ENCODE results near the gene CAMK1D.

Gene CAMK1D

GRCh38 chr10:12376211-12376610, 26.9 kb downstream of the CAMK1D start:
- DNase-seq: no peak

GRCh38 chr10:12377658-12378290, 28.4 kb downstream of the CAMK1D start:
- peak; percentile 41 to 50 for DNase-seq

- no peak for DNase-seq
Observed at GRCh38 chr10:12380999-12381398, 31.7 kb downstream of the CAMK1D start.

DNA sequence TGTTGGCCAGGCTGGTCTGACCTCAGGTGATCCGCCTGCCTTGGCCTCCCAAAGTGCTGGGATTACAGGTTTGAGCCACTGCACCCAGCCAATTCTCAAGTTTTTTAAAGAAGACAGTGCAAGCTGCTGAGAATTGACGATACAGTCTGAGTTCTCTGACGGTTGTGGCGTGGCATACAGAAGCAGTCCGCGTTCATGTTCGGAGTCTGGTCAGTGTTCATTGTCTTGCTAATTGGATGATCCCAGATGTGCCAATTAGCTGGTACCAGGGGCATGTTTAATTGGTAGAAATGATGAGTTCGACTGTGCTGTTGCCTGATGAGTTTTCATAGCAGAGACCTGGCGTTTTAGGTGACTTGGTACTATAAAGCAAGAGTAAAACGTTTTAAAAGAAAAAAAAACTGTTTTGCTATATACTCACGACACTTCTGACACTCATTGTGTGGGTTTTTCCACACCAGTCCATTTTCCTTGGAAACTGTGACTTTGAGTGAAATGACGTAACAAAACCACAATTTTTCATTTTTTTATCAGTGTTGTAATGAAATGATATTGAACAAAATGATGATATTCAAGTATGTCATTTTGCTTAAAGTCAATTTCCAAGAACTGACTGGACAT, 32.3 kb downstream of the CAMK1D start:
- DNase-seq: no peak

DNA sequence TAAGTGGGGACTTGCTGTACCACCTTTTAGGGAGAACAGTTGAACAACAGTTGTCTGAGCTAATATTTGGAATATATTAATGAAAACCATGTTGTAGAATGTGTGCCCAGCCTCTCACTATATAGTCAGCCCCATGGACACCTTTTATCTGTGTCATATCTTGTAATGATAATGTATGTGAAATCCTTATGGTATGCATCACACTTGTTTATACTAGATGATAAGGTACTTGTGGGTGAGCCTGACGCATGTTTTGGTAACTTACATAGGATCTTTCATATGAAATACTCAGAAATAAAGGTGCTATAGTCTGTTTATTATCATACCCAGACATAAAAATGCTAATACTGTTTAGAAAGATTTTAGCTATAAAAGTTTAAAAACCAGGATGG, 32.8 kb downstream of the CAMK1D start:
- DNase-seq: no peak

- no peak for DNase-seq
Observed at GRCh38 chr10:12382956-12383531, 33.7 kb downstream of the CAMK1D start.

- no peak for DNase-seq
Observed at GRCh38 chr10:12384906-12385305, 35.6 kb downstream of the CAMK1D start.

GRCh38 chr10:12387561-12388210, 38.3 kb downstream of the CAMK1D start:
- no peak for DNase-seq

DNA sequence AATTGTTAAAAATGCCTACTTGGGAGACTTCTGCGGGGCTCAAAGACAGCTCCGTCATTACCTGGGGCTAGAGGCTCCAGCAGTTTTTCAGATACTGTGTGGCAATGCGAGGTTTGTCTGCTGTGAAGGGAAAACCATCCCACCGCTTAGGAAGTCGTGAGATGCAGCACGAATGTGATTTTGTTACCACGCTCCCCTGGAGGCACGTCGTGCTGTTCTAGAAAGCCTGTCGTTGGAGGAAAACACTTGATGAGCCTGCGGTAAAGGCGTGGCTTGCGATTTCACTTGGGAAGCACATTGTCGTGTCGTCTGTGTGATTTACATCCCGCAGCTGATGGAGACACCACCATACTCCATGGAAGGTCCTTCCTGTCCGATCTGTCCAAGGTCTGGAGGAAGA, 39.3 kb downstream of the CAMK1D start:
- DNase-seq: no peak

DNA sequence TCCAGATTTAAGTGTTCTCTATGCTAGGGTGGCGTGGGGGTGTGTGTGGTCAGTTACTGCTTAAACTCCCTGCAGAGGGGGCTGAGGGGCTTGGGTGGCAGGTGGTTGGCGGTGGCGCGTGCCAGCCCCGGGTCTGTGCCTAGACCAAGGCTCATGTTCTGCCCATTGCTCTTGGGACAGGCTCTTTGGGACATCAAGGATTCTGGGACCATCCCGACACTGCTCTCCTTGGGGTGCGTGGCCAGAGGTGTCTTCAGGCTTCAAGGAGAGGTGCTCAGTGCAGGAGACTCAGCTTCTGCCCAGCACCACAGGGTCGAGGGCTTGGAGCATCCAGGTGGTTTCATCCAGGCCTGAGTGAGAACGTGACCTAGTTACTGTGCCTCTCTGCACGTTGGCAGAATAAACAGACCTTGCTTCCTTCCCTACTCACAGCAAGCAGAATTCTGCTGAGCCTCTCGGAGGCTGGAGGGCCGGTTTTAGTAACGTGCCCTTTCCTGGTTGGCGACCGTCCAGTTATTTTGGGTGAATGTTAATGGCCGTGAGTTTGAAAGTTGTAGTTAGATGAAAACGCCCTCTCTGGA, 39.9 kb downstream of the CAMK1D start:
- no peak for DNase-seq

GRCh38 chr10:12390733-12391132, 41.4 kb downstream of the CAMK1D start:
- DNase-seq: no peak

DNA sequence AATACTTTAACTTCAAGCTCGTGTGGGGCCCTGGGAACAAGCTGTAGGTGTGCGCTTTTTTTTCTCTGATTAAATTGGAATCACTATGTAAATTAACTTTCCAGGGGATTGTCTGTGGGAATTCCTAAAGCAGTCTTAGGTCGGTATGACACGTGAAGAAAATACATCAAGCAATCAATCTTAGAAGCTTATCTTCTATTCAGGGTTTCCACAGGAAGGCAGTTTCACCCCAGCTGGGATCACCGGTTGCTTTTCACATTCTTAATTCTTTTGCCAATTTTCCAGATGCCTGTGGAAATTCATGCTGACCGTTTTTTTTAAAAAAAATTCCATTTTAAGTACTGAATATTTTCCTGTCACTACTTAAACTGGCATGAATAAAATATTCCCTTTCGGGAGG, 41.9 kb downstream of the CAMK1D start:
- no peak for DNase-seq

- DNase-seq: no peak
Observed at GRCh38 chr10:12393831-12394230, 44.5 kb downstream of the CAMK1D start.

DNA sequence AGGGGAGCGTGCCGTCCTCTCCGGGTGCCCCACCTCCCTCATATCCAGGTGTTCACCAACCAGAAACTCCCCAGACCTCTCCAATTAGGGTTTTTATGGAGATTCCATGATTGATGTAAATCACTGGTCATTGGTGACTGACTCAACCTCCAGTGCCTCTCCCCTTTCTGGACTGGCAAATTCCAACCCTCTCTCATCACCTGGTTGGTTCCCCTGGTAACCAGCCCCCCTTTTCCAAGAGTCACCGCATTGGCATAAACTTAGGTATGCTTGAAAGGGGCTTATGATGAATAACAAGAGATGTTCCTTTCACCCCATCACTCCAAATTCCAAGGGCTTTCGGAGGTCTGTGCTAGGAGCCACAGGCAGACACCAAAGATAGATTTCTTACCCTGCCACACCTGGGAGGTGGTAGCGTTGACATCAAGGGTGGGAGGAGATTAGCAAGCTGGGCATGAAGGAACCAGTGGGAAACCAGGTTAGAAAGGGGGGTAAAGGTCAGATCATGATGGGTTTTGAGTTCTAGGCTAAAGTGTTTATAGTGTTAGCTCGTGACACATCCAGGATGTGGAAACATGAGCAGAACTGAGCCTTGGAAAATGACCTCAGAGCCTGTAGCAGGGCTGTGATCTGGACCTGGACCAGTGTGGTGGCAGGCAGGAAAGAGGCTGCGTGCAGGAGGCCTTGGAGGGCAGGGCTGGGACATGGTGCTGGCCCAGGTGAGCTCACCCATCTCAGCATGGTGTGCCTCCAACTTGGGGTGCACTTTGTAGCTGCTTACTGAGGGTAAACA, 45.1 kb downstream of the CAMK1D start:
- DNase-seq: no peak

DNA sequence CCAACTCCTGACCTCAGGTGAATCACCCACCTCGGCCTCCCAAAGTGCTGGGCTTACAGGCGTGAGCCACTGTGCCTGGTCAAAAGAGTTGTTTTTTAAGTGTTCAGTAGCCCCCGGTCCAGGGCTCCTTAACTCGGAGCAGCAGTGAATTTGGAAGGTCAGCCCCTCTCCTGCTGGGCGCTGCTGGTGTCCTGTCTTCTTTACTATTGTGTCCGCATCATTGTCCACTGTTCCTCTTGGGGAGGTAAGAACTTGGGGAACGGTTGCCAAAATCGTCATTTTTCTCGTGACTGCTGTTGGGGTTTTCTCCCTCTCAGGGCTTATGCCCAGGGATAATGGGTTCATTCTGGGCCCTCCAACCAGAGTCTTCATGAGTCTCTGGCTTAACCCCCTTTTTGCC, 46.7 kb downstream of the CAMK1D start:
- DNase-seq: no peak

DNA sequence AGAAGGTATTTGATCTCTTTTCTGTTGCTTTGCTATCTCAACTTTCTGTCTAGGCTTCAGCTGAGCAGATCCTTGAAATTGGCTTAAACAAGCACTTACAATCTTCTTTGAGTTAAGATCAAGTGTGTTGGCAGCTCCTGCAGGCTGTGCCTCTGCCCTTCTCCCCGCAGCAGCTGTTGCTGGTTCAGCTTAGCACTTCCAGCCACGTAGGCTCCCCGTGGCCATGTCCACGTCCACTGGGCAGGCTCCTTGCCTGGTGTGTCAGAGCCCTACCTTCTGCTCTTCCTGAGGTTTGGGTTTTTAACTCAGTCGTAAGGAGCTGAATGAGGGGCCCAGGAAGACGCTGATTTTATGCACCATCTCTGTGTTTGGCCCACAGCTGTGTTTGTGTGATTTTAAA, 47.2 kb downstream of the CAMK1D start:
- DNase-seq: no peak

GRCh38 chr10:12397147-12397896, 48.0 kb downstream of the CAMK1D start:
- no peak for DNase-seq

DNA sequence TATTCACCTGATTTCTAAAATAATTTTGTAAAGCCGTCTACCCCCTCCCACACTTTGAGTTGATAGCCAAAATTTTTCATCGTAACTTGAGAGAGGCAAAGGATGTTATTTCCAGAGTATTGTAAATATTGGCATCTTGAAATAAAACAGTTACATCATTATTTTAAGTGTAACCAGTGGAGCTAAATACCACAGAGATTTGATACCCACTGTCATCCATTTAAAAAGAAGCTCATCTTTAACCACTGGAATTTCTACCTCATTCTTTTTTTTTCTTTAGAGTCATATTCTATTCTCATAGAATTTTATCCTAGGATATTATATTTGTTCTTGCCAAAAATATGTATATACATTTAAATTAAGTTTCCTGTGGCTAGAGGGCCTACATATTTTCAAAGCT, 48.6 kb downstream of the CAMK1D start:
- DNase-seq: no peak

GRCh38 chr10:12400266-12400931, 51.1 kb downstream of the CAMK1D start:
- DNase-seq: no peak

- DNase-seq: no peak
Observed at GRCh38 chr10:12401466-12401865, 52.1 kb downstream of the CAMK1D start.

DNA sequence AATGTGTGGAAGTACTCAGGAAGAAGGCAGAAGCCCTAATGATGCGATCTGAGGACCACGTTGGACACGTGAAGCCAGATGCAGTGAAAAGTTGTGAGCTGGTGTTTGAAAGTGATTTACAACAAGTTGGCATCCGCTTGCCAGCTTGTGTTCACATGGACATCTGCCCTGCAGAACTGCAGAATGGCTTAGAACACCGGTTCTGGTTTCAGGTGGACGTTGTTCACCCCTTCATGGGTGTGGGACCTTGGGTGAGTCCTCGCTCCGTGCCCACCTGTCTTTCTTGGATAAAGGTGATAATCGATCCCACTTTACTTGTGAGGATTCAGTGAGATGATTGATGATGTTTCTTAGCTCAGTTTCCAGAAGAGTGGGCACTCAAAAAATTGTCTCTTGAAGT, 53.8 kb downstream of the CAMK1D start:
- no peak for DNase-seq
